Esophagus muscularis mucosa (tissue), 4 donors: ENCODE measurements around the gene RNF138.
"Not testable (repeated sequence)": the region's sequence is repeated elsewhere in the genome, so short reads cannot be mapped to it uniquely, and the experiment has no call there.

ENCODE experiments used
- CTCF ChIP-seq, 3 experiments: fragments of 200-600 bp in 2 of 3; fragments of 450-650 bp in 1 of 3; sonication (generic) in 2 of 3; IDR thresholded peaks; one replicate each; pipeline ENCODE4 v1.5.1; 2017 to 2019; ENCODE audit warnings: antibody characterized with exemption in 3 of 3, mild to moderate bottlenecking in 2 of 3, moderate library complexity in 1 of 3
- EP300 ChIP-seq: sonication (generic); formaldehyde crosslinking; IDR thresholded peaks from one replicate; pipeline ENCODE4 v1.6.1; 2017; ENCODE audit warnings: antibody characterized with exemption
- POLR2A ChIP-seq: fragments of 450-650 bp; IDR thresholded peaks from one replicate; pipeline ENCODE4 v1.6.1; 2017; ENCODE audit warnings: antibody characterized with exemption, moderate library complexity, mild to moderate bottlenecking, low read depth
- POLR2AphosphoS5 ChIP-seq, 2 donors: sonication (generic); formaldehyde crosslinking; IDR thresholded peaks; one replicate each; pipeline ENCODE4 v1.6.1; 2017; ENCODE audit warnings: antibody characterized with exemption in 2 of 2

GRCh38 chr18:32090831-32091230, 843 bp upstream of the RNF138 start:
- TF ChIP-seq CTCF (IDR thresholded peaks at IDR 0.05); POLR2A; POLR2AphosphoS5 (IDR thresholded peaks at IDR 0.05); EP300: not testable (repeated sequence)
